Measurements from ENCODE around the gene TYROBP. TPM values are rescaled to one million over a fixed set of nuclear protein-coding genes. Genes with fewer than 3 reads are reported as not detected.

TYROBP gene
- total RNA-seq, 1 donor from 2014 or later: 31.5 TPM

GRCh38 chr19:35882114-35882832, 25.8 kb downstream of the TYROBP start:
- TF ChIP-seq, protein P1, sequence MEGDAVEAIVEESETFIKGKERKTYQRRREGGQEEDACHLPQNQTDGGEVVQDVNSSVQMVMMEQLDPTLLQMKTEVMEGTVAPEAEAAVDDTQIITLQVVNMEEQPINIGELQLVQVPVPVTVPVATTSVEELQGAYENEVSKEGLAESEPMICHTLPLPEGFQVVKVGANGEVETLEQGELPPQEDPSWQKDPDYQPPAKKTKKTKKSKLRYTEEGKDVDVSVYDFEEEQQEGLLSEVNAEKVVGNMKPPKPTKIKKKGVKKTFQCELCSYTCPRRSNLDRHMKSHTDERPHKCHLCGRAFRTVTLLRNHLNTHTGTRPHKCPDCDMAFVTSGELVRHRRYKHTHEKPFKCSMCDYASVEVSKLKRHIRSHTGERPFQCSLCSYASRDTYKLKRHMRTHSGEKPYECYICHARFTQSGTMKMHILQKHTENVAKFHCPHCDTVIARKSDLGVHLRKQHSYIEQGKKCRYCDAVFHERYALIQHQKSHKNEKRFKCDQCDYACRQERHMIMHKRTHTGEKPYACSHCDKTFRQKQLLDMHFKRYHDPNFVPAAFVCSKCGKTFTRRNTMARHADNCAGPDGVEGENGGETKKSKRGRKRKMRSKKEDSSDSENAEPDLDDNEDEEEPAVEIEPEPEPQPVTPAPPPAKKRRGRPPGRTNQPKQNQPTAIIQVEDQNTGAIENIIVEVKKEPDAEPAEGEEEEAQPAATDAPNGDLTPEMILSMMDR (IDR thresholded peaks at IDR 0.05): peak; percentile 23 to 53 (median 42)
- no peaks in the 10 kb centered on the region for H3K27me3 ChIP-seq

GRCh38 chr19:35879770-35880317, 28.3 kb downstream of the TYROBP start:
- TF ChIP-seq, protein P1 (IDR thresholded peaks at IDR 0.05): no peak
- H3K9me3 ChIP-seq: no peaks in the 10 kb centered on the region
- no peak overlapping the region for H3K4me3 ChIP-seq
- peaks cover 0 to 8% of the 10 kb centered on the region in 2 donors for H3K36me3 ChIP-seq
- H3K27ac ChIP-seq: no peak overlapping the region
- no peaks in the 10 kb centered on the region for H3K4me1 ChIP-seq
- peak; percentile 64 to 89 for DNase-seq (ENCODE audit: low spot score in 2 of 2)
- no peaks in the 10 kb centered on the region for H3K27me3 ChIP-seq
- intact Hi-C loops (cut with DNase I): no loop called here

More at GRCh38 chr19:35882114-35882832, 25.8 kb downstream of the TYROBP start:
- Histone ChIP-seq H3K4me1 (no peaks in the 10 kb centered on the region), H3K36me3 (peaks cover 0 to 2% of the 10 kb centered on the region in 2 donors), H3K9me3 (no peaks in the 10 kb centered on the region), H3K4me3 (no peak overlapping the region), H3K27ac (no peak overlapping the region)
- intact Hi-C loops (cut with DNase I): loop anchor here (1.0 kb wide), 1 partner anchor 49 kb away; no protein-coding TSS in a partner anchor
- DNase-seq (ENCODE audit: low spot score in 2 of 2): no peak

DNA sequence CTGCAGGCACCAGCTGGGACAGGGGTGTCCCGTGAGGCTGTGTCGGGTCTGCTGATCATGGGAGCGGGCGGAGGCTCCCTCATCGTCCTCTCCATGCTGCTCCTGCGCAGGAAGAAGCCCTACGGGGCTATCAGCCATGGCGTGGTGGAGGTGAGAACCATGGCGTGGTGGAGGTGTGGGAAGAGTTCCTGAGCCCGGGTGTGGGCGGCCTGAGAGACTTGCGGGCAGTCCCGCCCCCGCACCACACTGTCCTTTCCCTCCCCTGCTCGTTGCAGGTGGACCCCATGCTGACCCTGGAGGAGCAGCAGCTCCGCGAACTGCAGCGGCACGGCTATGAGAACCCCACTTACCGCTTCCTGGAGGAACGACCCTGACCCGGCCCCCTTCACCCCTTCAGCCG, 29.0 kb downstream of the TYROBP start:
- H3K27me3 ChIP-seq: no peaks in the 10 kb centered on the region
- H3K4me1 ChIP-seq: no peaks in the 10 kb centered on the region
- peaks cover 0 to 8% of the 10 kb centered on the region in 2 donors for H3K36me3 ChIP-seq
- no peak overlapping the region for H3K27ac ChIP-seq
- TF ChIP-seq, protein P1 (IDR thresholded peaks at IDR 0.05): no peak
- intact Hi-C loops (cut with DNase I): no loop called here
- no peak overlapping the region for H3K4me3 ChIP-seq
- no peak for DNase-seq (ENCODE audit: low spot score in 2 of 2)
- no peaks in the 10 kb centered on the region for H3K9me3 ChIP-seq

DNA sequence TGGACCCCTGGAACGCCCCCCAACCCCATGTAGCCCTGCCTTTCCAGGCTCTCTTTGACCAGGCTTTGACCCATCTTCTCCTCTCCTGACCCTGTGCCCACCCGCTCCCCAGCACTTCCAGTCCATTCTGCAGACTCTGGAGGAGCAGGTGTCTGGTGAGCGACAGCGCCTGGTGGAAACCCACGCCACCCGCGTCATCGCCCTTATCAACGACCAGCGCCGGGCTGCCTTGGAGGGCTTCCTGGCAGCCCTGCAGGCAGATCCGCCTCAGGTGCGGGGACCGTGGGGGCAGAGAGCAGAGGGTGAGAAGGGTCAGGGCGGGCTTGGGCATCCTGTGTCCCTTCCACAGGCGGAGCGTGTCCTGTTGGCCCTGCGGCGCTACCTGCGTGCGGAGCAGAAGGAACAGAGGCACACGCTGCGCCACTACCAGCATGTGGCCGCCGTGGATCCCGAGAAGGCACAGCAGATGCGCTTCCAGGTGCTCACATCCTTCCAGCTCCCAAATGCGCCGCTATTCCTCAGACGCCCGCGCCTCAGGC, 33.6 kb downstream of the TYROBP start:
- H3K4me1 ChIP-seq: peaks cover 5 to 8% of the 10 kb centered on the region in 2 donors
- intact Hi-C loops (cut with DNase I): no loop called here
- no peaks in the 10 kb centered on the region for H3K27me3 ChIP-seq
- no peak for DNase-seq (ENCODE audit: low spot score in 2 of 2)
- TF ChIP-seq, protein P1 (IDR thresholded peaks at IDR 0.05): no peak
- no peak overlapping the region for H3K4me3 ChIP-seq
- no peaks in the 10 kb centered on the region for H3K9me3 ChIP-seq
- peaks cover 0 to 8% of the 10 kb centered on the region in 2 donors for H3K36me3 ChIP-seq
- H3K27ac ChIP-seq: no peak overlapping the region

- H3K9me3 ChIP-seq: no peaks in the 10 kb centered on the region
- peaks cover 0 to 8% of the 10 kb centered on the region in 2 donors for H3K36me3 ChIP-seq
- no peak for DNase-seq (ENCODE audit: low spot score in 2 of 2)
- TF ChIP-seq, protein P1 (IDR thresholded peaks at IDR 0.05): no peak
- intact Hi-C loops (cut with DNase I): no loop called here
- no peak overlapping the region for H3K4me3 ChIP-seq
- H3K27me3 ChIP-seq: no peaks in the 10 kb centered on the region
- peaks cover 14 to 18% of the 10 kb centered on the region in 2 donors for H3K4me1 ChIP-seq
- H3K27ac ChIP-seq: no peak overlapping the region
These were observed 35.9 kb downstream of the TYROBP start for GRCh38 chr19:35872180-35872579.
